COLO668 (cell line): ENCODE data around the gene FRS2.

Source experiments
- DNase-seq: peaks from one replicate; lab custom pipeline; 2025; ENCODE audit not compliant: unreplicated experiment; lab: John Stamatoyannopoulos, UW

The FRS2 gene

DNA sequence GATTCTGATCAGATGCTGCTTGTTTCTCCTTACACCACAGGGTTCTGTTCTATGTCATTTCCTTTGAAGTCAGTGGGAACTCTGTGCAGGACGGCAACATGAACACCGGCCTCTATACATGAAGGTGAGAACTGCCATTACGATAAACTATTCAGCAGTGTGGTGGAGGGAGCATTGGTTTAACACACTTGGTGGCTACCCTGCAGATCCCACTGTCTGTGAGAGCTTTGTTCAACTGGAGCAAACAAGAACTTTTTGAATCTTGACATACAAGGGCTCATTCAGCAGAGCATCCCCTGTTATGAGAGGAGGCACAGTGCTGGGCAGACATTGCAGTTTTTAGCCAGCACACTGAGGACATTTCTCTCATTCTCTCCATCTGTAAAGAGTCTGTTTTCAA, 10.7 kb upstream of the FRS2 start:
- no peak for DNase-seq

DNA sequence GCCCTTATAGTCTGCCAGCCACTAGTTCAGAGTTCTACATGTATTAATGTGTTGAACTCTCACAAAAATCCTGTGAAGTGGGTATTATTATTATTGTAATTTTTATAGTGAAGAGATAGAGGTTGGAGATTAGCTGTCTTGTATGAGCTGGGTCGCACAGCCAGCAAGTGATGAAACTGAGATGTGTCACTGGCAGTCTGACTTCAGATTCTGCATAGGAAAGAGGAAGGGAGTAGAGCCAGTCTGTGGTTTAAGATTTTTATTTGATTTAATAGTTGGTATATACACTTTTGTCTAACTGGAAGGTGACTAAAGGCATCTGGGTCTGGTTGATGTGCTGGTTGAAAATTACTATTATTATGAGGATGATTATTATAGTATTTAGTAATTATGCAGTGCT, 5.8 kb upstream of the FRS2 start:
- no peak for DNase-seq

GRCh38 chr12:69466867-69467266, 3.3 kb upstream of the FRS2 start:
- no peak for DNase-seq

DNA sequence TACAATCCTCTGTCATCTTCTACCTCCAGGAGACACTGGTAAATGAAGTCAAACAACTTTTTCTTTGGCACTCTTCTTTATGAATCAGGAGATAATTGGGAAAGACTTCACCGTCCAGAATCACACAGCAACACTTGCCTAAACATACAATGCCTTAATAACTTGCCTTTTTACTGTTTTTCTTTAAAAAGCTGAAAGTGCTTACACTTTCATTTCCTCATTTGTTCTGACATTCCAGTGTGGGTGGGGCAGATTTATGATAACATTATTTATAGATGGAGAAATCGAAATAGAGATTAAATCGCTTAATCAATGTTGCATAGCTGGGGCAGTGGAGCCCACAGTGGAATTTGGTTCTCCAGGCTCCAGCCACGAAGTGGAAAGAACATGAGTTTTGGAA, 2.8 kb upstream of the FRS2 start:
- no peak for DNase-seq

DNA sequence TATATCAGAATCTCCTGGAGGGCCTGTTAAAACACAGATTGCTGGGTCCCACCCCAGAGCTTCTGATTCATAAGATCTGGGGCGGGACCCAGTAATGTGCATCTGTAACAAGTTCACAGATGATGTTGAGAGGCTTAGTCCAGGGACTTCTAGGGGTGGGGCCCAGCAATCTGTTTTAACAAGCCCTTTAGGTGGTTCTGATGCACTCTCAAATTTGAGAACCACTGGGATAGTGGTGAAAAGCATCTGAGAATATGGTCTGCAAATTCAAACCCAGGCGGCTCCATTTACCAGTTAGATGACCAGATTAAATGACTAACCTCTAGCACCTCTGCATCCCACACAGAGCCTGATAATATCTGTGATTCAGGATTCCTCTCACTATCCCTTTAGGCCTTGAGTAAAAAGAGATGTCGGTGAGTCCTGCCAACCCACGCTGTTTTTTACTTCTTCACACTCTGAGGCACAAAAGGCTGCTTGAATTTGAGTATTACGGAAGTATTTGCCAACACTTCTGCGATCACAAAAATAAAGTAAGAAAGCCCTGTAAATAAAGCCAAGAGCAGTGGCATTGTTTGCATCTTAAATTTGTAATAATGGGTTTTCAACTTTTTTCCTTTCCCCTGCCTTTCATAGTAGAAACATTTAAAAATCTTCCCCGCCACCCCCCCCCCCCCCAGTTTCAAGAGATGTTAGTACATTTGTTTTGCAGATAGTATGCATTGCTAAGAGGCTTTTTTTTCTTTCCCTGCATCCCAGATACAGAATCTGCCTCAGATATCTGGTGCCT, 1.8 kb upstream of the FRS2 start:
- DNase-seq: no peak

DNA sequence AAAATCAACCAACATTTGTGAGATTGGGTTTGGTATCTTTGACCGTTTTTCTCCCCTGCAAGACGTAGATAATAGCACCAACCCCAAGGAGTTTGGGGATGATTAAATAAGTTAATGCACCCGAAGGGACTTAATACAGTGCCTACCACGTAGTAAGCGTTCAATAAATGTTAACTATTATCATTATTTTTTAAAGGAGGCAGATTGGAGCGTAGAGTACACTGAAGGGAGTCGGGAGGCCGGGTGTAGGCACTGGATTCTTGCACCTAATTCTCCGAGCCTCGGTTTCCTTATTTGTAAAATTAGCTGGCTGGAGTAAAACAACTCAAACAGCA, 367 bp upstream of the FRS2 start:
- DNase-seq: no peak

GRCh38 chr12:69471076-69471430, 865 bp downstream of the FRS2 start:
- DNase-seq: no peak

- DNase-seq: no peak
These were observed 1.6 kb downstream of the FRS2 start for GRCh38 chr12:69471667-69472385.

DNA sequence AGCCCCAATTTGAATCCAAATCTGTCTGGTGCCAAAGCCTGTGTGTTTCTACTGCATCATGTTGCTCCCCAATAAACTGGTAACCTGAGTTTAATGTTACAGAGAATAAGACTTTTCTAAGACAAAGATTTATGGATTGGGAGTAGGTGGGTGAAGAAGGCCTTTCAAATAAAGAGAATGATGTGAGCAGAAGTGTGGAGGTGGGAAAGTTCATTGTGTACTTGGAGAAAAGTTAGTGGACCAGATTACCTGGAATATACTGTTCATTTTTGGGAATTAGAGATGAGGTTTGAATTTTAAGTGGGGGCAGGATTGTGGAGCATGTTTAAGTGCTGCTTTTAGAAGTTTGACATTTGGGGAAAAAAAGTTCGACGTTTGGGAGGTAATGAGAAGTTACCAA, 3.1 kb downstream of the FRS2 start:
- DNase-seq: no peak

DNA sequence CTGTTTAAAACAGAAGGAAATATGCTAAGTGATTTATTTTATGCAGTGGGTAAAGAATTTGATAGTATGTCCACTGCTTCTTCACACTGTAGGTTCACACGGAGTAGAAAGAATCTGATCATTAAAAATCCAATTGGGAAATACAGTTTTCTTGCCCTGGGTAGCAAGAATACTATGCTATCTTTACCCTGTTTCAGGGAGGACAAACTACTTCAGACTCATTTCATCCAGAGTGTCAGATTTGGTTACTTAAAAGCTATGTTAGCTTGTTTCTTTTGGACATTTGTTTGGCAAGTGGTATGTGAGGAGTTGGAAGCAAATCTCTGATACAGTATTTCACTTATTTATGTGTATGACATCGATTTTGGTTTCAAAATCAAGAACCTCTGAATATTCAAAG, 4.3 kb downstream of the FRS2 start:
- no peak for DNase-seq

DNA sequence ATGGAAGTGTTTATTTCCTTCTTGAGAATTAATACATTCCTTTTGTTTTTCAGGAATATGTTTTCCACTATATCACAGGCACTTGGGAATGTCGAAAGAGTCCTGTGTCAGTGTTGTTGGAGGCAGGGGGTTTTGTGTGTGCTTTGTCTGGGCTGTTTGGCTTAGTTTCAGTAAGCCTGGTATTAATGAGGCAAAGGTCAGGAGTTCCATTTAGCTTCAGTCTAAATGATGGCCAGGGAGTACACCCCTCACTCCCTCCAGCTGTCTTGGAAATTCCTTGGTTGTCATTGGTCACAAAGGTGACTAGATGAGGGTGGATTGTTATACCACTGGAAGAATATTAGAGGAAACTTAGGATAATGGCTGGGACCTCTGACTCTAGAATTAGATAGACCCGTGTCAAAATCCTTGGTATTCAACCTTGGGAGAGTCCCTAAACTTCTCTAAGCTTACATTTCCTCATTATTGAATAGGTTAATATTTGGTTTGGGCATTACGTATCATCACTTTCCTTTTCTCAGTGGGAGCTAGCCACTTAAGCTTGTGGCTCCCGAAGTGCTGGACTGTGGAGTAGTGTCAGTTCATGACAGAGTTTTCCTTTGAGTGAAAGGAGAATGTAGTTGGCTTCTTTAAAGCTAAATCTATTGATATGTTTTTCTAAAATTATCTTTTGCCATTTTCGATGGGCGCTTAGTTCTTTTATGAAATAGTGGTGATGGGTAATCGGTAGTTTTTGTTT, 5.2 kb downstream of the FRS2 start:
- DNase-seq: no peak

- no peak for DNase-seq
These were observed 6.3 kb downstream of the FRS2 start for GRCh38 chr12:69476276-69477017.

DNA sequence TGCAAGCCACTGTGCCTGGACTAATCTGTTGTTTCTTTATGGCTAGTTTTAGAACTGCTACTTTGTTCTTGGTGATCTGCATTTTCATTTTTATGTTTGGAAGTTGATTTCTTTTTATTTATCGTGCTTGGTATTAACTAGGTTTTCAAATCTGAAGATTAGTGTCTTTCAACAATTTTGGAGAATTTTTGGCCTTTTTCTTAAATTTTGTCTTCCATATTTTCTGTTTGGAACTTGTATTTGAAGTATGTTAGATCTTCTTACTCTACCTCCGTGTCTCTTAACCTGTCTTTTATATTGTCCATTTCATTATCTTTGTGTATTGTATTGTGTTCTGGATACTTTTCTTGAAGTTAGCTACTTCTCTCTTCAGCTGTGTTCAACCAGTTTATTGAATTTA, 9.5 kb downstream of the FRS2 start:
- no peak for DNase-seq

DNA sequence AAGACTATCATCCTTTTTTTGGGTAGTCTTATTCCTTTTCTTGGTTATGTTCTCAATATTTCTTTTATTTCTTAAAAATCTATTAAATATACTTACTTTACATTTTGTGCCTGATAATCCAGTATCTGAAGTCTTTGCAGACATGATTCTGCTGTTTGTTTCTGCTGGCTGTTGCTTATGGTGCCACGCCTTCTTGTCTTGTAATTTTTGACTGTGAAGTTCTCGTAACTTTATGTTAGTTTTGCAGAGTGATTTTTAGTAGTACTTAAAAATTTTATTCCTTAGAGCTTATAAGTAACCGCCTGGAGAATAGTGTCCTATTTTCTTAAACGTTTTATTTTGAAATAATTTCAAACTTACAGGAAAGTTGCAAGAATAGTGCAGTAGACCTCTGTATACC, 10.5 kb downstream of the FRS2 start:
- no peak for DNase-seq

GRCh38 chr12:69481133-69481532, 10.9 kb downstream of the FRS2 start:
- DNase-seq: no peak

DNA sequence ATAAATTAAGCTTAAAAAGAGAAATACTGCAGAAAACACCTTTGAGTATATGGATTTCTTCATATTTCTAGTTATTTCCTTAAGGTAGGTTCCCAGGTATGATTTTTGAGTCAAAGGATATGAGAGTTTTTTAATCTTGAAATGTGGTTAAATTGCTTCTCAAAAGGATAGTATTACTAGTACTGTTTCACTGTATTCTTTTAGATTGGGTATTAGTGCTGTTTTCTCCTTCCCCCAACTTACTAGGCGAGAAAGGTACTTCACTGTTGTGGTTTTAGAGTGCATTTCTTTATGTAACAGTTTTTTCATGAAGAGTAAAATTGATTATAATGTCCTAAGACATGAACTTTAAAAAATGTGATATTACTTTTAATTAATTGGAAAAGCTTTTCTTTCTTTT, 13.5 kb downstream of the FRS2 start:
- DNase-seq: no peak

DNA sequence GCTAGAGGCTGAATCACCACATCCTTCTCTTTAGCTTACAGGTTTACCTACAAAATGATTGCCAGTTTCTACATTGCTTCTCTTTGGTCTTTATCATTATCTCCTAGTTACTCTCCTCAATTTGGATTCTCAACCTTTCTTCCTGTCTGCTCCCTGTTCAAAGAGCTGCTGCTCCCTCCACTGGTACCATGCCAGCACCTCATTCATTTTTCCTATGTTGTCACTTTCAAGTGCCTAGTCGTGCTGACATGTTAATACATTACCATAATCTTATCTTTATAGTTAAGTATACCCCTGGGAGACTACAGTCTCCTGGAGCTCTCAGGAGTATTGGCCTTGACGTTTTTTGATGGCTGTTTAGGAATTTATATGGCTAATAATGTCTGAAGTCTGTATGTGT, 14.2 kb downstream of the FRS2 start:
- no peak for DNase-seq

DNA sequence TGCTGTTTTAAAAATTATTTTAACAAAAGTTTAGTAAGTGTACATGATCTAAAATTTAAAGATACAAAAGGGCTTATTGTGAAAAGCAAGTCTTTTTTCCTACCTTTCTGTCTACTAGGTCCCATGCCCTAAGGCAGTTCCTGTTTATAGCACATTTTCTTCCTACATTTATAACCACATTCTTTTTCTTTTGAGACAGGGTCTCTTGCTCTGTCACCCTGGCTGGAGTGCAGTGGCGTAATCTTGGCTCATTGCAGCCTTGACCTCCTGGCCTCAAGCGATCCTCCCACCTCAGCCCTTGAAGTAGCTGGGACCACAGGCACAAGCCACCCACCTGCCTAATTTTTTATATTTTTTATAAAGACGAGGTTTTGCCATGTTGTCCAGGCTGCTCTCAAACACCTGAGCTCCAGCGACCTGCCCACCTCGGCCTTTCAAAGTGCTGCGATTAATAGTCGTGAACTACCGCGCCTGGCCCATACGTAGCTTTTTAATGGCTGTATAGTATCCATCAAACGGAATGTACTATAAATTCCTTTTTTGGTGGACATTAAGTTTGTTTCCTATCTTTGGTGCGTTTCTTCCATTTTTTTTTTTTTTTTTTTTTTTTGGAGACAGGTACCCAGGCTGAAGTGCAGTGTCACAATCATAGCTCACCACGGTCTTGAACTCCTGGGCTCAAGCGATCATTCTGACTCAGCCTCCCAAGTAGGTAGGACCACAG, 20.9 kb downstream of the FRS2 start:
- DNase-seq: no peak

- DNase-seq: no peak
These were observed 22.6 kb downstream of the FRS2 start for GRCh38 chr12:69492739-69493138.

- DNase-seq: no peak
These were observed 24.9 kb downstream of the FRS2 start for GRCh38 chr12:69495071-69495470.
